PC-3 (cell line): Measurements from ENCODE around the gene KMT5B. TPM values are rescaled to one million over a fixed set of nuclear protein-coding genes. Genes with fewer than 3 reads are reported as not detected.

Experiments used
- ATAC-seq: fragments of 200-7000 bp; cut with Tn5 transposase; 2 replicates; pipeline ENCODE4 v1.9.1; 2020; ENCODE audit warnings: mild to moderate bottlenecking, moderate library complexity
- BruUV-seq: library from RNA; stranded (reverse); fragments of 400-500 nt; replicated peaks from 2 replicates; lab custom pipeline; 2021; lab: Mats Ljungman, UMichigan
- CTCF ChIA-PET: fragments of 300-600 bp; sonication (Branson Sonifier 250); formaldehyde crosslinking; loops from one replicate; lab custom pipeline; 2022; ENCODE audit warnings: antibody characterized with exemption; lab: Charles Lee
- POLR2A ChIA-PET: fragments of 300-600 bp; sonication (Branson Sonifier 250); formaldehyde crosslinking; loops from one replicate; lab custom pipeline; 2022; ENCODE audit warnings: antibody characterized with exemption; ENCODE audit not compliant: unreplicated experiment; lab: Charles Lee
- DNase-seq: peaks from one replicate; pipeline ENCODE4 v3.0.0-alpha.2; 2015
- H2AFZ ChIP-seq: fragments of 300-600 bp; sonication (generic); 2 replicates; pipeline ENCODE4 v1.6.0; 2016; ENCODE audit warnings: antibody characterized with exemption, low read length
- H3F3A ChIP-seq: fragments of 300-600 bp; sonication (generic); one replicate; pipeline ENCODE4 v1.6.0; 2017; ENCODE audit warnings: antibody characterized with exemption, low read length, control low read depth, mild to moderate bottlenecking; ENCODE audit not compliant: unreplicated experiment
- H3K27ac ChIP-seq: fragments of 300-600 bp; sonication (generic); 2 replicates; pipeline ENCODE4 v1.5.1; 2016; ENCODE audit warnings: mild to moderate bottlenecking, low read length
- H3K27me3 ChIP-seq: fragments of 300-600 bp; sonication (generic); 2 replicates; pipeline ENCODE4 v1.6.1; 2016; ENCODE audit warnings: low read length, mixed read lengths
- H3K36me3 ChIP-seq: fragments of 300-600 bp; sonication (generic); 2 replicates; pipeline ENCODE4 v1.6.1; 2016; ENCODE audit warnings: low read depth, mixed run types, low read length, mixed read lengths
- H3K4me1 ChIP-seq: fragments of 300-600 bp; sonication (generic); 2 replicates; pipeline ENCODE4 v1.5.1; 2016; ENCODE audit warnings: low read length; ENCODE audit not compliant: insufficient read depth
- H3K4me2 ChIP-seq: fragments of 300-600 bp; sonication (generic); 2 replicates; pipeline ENCODE4 v1.6.0; 2016; ENCODE audit warnings: low read length
- H3K4me3 ChIP-seq: fragments of 300-600 bp; sonication (generic); 2 replicates; pipeline ENCODE4 v1.5.1; 2016; ENCODE audit warnings: mild to moderate bottlenecking, low read length, mixed read lengths
- H3K79me2 ChIP-seq: fragments of 300-600 bp; sonication (generic); 2 replicates; pipeline ENCODE4 v1.6.1; 2017; ENCODE audit warnings: low read length, mixed read lengths
- H3K9ac ChIP-seq: fragments of 300-600 bp; sonication (generic); 2 replicates; pipeline ENCODE4 v1.6.0; 2016; ENCODE audit warnings: mild to moderate bottlenecking, low read length
- H3K9me2 ChIP-seq: fragments of 300-600 bp; sonication (generic); replicated peaks from 2 replicates; pipeline ENCODE4 v1.6.1; 2016; ENCODE audit warnings: mixed run types, low read length, mixed read lengths
- H3K9me3 ChIP-seq: fragments of 300-600 bp; sonication (generic); 2 replicates; pipeline ENCODE4 v1.6.1; 2016; ENCODE audit warnings: low read length, mixed read lengths
- H4K20me1 ChIP-seq: fragments of 300-600 bp; sonication (generic); 2 replicates; pipeline ENCODE4 v1.6.1; 2016; ENCODE audit warnings: low read length, mixed read lengths
- CTCF ChIP-seq: fragments of 300-600 bp; sonication (generic); conservative IDR thresholded peaks from 2 replicates; pipeline ENCODE4 v1.5.1; 2017; ENCODE audit warnings: antibody characterized with exemption, low read depth, mild to moderate bottlenecking, low read length
- EZH2 ChIP-seq: fragments of 300-600 bp; sonication (generic); IDR thresholded peaks from one replicate; pipeline ENCODE4 v1.6.1; 2017; ENCODE audit warnings: antibody characterized with exemption, mild to moderate bottlenecking, low read length; ENCODE audit not compliant: unreplicated experiment
- EZH2phosphoT487 ChIP-seq: fragments of 300-600 bp; sonication (generic); IDR thresholded peaks from 2 replicates; pipeline ENCODE4 v1.6.1; 2018; ENCODE audit warnings: mild to moderate bottlenecking, antibody characterized with exemption, low read length, borderline replicate concordance
- intact Hi-C: fragments of 100-400 bp; cut with micrococcal nuclease; formaldehyde crosslinking; loops from 2 replicates; pipeline ENCODE4 v1.9.0; 2023
- total RNA-seq: library from RNA; depleted of rRNA; stranded (reverse); fragments of >200 nt; gene quantifications from 2 replicates; pipeline ENCODE4 v1.2.3, GENCODE V29; 2014

KMT5B gene
- total RNA-seq, 1 experiment from 2014 or later, result 19.0 TPM

DNA sequence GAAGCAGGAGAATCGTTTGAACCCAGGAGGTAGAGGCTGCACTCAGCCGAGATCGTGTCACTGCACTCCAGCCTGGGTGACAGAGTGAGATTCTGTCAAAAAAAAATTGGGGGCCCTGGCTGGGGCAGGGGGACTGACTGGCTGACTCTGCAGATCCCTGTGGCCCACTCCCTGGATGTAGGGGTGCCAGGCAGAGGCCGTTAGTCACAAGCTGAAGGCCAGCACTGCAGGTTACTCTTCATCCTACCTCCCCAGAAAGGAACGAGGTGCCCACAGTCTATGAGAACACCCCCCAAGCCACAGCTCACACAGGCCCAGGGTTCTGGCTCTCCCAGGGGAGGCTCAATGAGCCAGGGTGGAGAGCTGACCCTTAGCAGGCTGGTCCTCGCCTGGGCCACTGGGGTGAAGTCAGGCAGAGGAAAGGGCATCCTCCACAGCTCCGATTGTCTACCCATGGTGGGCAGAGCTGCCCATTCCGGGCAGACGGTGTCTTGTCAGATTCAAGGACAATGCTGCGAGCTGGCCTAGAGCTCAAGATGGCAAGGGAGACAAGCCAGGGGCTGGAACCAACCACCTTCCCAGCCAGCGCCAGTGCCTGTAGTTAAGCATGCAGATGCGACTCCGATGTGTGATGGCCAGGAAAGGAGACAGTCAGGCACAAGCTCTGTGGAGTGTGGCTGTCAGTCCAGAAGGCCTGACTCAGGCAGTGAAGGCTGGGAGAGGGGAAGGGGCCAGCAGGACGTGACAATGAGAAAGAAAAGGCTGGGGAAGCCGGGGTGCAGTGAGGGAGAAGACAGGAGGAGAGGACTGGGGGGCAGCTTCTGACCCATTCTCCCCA, 46.2 kb upstream of the KMT5B start:
- DNase-seq (no peak), ATAC-seq (no peak)
- POLR2A ChIA-PET, result no interaction called here
- H3F3A ChIP-seq, result no peaks in the 10 kb centered on the region
- H3K4me2 ChIP-seq, result no peak overlapping the region
- peaks cover 14% of the 10 kb centered on the region for H3K36me3 ChIP-seq
- no peaks in the 10 kb centered on the region for H3K9me2 ChIP-seq
- H4K20me1 ChIP-seq, result no peaks in the 10 kb centered on the region
- H3K4me1 ChIP-seq, result peaks cover 5% of the 10 kb centered on the region; the same call in 1 of the 2 replicates
- no peaks in the 10 kb centered on the region for H3K9me3 ChIP-seq
- H3K9ac ChIP-seq, result no peak overlapping the region
- BruUV-seq, result no TSS peak
- H3K27ac ChIP-seq, result no peak overlapping the region
- intact Hi-C loops, result loop anchor here (5.0 kb wide), 1 partner anchor 123 kb away; no protein-coding TSS in a partner anchor
- no peak overlapping the region for H2AFZ ChIP-seq
- no peaks in the 10 kb centered on the region for H3K79me2 ChIP-seq
- no peak overlapping the region for H3K4me3 ChIP-seq
- TF ChIP-seq EZH2phosphoT487, result no peak
- CTCF ChIA-PET, result no interaction called here
- no peaks in the 10 kb centered on the region for H3K27me3 ChIP-seq

DNA sequence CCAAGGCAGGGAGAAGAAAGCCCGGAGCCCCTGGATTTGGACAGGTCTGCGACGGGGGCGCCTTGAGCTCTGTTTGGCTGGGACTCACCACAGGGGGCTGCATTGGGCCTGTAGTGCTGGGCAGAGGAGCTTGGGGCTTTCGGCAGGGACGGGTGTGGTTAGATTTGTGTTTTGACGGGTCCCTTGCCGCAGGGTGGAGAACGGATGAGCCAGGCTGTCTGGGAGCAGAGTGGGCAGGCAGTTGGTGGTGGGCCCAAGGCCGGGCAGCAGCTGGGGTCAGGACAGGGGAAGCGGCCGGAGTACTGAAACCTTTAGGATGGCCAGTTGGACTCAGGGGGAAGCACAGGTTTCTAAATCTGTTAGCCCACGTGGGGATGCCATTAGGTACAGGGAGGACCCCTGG, 45.3 kb upstream of the KMT5B start:
- peaks cover 12% of the 10 kb centered on the region for H3K36me3 ChIP-seq
- H3K9me2 ChIP-seq, result no peaks in the 10 kb centered on the region
- DNase-seq, result no peak
- no peaks in the 10 kb centered on the region for H3K79me2 ChIP-seq
- H3K9ac ChIP-seq, result no peak overlapping the region
- no peak overlapping the region for H3K4me2 ChIP-seq
- H3F3A ChIP-seq, result no peaks in the 10 kb centered on the region
- intact Hi-C loops, result loop anchor here (5.0 kb wide), 1 partner anchor 124 kb away; no protein-coding TSS in a partner anchor
- H2AFZ ChIP-seq, result no peak overlapping the region
- H3K27me3 ChIP-seq, result no peaks in the 10 kb centered on the region
- no peak for ATAC-seq
- POLR2A ChIA-PET, result interaction anchor here (0.6 kb wide), 1 partner anchor 15 kb away, joined by 3 read pairs; no protein-coding TSS in a partner anchor
- CTCF ChIA-PET, result interaction anchor here (1.1 kb wide), 1 partner anchor 39 kb away, joined by 5 read pairs; no protein-coding TSS in a partner anchor
- peaks cover 5% of the 10 kb centered on the region; the same call in 1 of the 2 replicates for H3K4me1 ChIP-seq
- TF ChIP-seq EZH2phosphoT487 (no peak), EZH2 (no peak)
- H3K27ac ChIP-seq, result no peak overlapping the region
- no peaks in the 10 kb centered on the region for H4K20me1 ChIP-seq
- H3K4me3 ChIP-seq, result no peak overlapping the region
- BruUV-seq, result no TSS peak
- no peaks in the 10 kb centered on the region for H3K9me3 ChIP-seq

GRCh38 chr11:68257477-68258362, 44.6 kb upstream of the KMT5B start:
- ChIA-PET CTCF (interaction anchor here (0.5 to 1.1 kb wide), 8 partner anchors 12 to 149 kb away, joined by 3 to 6 read pairs (median 4); partner anchors contain the start of gene C11orf24), POLR2A (interaction anchor here (0.5 to 0.6 kb wide), 2 partner anchors 15 to 229 kb away, joined by 3 to 10 read pairs; no protein-coding TSS in a partner anchor)
- H3K9me3 ChIP-seq, result no peaks in the 10 kb centered on the region
- TF ChIP-seq EZH2phosphoT487 (no peak), EZH2 (no peak), CTCF (peak; percentile 90)
- H3K4me2 ChIP-seq, result peak overlapping the region; percentile 83
- no peaks in the 10 kb centered on the region for H4K20me1 ChIP-seq
- 0 out of 2 replicates have a peak overlapping the region, but pooled peaks have one; percentile 25 for H3K9ac ChIP-seq
- H3K4me3 ChIP-seq, result peak overlapping the region; percentile 41; the same call in 1 of the 2 replicates
- ATAC-seq (peak; percentile 89), DNase-seq (peak; percentile 96)
- no peaks in the 10 kb centered on the region for H3F3A ChIP-seq
- H3K4me1 ChIP-seq, result peaks cover 5% of the 10 kb centered on the region; the same call in 1 of the 2 replicates
- intact Hi-C loops, result loop anchor here (1.0 to 5.0 kb wide), 3 partner anchors 40 to 189 kb away; no protein-coding TSS in a partner anchor
- no TSS peak for BruUV-seq
- H2AFZ ChIP-seq, result peak overlapping the region; percentile 96
- no peaks in the 10 kb centered on the region for H3K27me3 ChIP-seq
- H3K79me2 ChIP-seq, result no peaks in the 10 kb centered on the region
- no peak overlapping the region for H3K27ac ChIP-seq
- H3K9me2 ChIP-seq, result no peaks in the 10 kb centered on the region
- H3K36me3 ChIP-seq, result peaks cover 7% of the 10 kb centered on the region; the same call in 1 of the 2 replicates
